Measurements from ENCODE around the gene LMLN.

The LMLN gene

GRCh38 chr3:198026620-198027019 lies 66.6 kb downstream of the LMLN start:
- TF ChIP-seq, protein P1, sequence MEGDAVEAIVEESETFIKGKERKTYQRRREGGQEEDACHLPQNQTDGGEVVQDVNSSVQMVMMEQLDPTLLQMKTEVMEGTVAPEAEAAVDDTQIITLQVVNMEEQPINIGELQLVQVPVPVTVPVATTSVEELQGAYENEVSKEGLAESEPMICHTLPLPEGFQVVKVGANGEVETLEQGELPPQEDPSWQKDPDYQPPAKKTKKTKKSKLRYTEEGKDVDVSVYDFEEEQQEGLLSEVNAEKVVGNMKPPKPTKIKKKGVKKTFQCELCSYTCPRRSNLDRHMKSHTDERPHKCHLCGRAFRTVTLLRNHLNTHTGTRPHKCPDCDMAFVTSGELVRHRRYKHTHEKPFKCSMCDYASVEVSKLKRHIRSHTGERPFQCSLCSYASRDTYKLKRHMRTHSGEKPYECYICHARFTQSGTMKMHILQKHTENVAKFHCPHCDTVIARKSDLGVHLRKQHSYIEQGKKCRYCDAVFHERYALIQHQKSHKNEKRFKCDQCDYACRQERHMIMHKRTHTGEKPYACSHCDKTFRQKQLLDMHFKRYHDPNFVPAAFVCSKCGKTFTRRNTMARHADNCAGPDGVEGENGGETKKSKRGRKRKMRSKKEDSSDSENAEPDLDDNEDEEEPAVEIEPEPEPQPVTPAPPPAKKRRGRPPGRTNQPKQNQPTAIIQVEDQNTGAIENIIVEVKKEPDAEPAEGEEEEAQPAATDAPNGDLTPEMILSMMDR (IDR thresholded peaks at IDR 0.05) = no peak

GRCh38 chr3:198027045-198027798 lies 67.2 kb downstream of the LMLN start:
- TF ChIP-seq, protein P1 (IDR thresholded peaks at IDR 0.05) = no peak

DNA sequence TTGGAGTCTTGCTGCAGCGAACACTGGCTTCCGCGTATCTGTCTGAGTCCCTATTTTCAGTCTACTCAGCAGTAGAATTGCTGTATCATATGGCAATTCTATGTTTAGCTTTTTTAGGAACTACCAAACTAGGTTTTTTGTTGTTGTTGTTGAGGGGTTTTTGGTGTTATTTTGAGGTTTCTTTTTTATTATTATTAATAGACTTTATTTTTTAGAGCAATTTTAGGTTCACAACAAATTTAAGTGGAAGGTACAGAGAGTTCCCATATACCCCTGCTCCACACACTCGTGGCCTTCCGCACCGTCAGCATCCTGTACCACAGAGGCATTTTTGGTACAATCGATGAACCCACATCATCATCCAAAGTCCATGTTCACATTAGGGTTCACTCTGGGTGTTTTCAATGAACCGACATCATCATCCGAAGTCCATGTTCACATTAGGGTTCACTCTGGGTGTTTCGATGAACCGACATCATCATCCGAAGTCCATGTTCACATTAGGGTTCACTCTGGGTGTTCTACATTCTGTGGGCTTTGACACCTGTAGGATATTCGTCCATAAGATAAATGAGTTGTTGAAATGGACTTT lies 67.9 kb downstream of the LMLN start:
- TF ChIP-seq, protein P1 (IDR thresholded peaks at IDR 0.05) = no peak

DNA sequence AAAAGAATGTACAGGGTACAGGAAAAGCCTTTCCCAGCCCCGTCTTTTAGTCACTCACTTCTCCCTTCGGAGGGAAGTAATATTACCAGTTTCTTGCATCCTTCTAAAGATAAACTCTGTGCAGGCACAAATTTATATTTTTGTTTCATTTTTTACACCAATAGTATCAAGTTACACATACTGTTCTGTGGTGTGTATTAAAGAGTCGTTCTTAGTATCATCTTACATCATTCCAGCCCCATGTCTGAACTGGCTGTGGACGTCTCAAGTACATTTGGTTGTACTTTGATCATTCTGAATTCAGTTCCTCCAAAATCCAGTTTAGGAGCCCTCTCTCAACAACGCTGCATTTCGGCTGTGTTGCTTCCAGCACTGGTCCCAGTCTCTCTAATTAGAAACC lies 68.7 kb downstream of the LMLN start:
- TF ChIP-seq, protein P1 (IDR thresholded peaks at IDR 0.05) = no peak

DNA sequence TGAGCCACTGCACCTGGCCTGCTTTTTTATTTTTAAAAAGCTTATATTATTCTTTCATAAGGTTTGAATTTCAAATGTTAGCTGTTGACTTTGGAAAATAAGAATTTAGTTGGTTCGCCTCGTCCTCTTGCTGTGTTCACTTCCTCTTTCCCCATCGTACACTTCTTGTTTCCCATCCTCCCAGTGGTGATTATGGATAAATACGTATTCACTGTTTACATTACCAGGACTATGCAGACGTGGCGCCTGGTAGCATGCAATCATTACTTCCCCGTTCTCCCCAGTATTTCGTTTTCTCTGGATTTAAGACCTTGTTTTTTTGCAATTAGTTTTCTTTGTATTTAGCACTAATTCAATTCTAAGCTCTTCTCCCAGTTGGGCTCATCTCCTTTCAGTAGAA lies 70.1 kb downstream of the LMLN start:
- TF ChIP-seq, protein P1 (IDR thresholded peaks at IDR 0.05) = no peak

GRCh38 chr3:198030726-198031125 lies 70.7 kb downstream of the LMLN start:
- TF ChIP-seq, protein P1 (IDR thresholded peaks at IDR 0.05) = no peak

GRCh38 chr3:198032039-198032936 lies 72.3 kb downstream of the LMLN start:
- TF ChIP-seq, protein P1 (IDR thresholded peaks at IDR 0.05) = no peak

Data from LNCAP (cell line).